GM21360 (cell line): ENCODE measurements around the gene OR2T3.
"Not testable (repeated sequence)": the region's sequence is repeated elsewhere in the genome, so short reads cannot be mapped to it uniquely, and the experiment has no call there.

Experiments
- ATAC-seq: cut with Tn5 transposase; IDR thresholded peaks from one replicate; pipeline ENCODE4 v1.9.1; 2021; ENCODE audit warnings: mild to moderate bottlenecking, moderate library complexity; ENCODE audit not compliant: unreplicated experiment

Gene OR2T3

GRCh38 chr1:248471154-248471553 is 2.0 kb upstream of the OR2T3 start:
- ATAC-seq = no peak

- not testable (repeated sequence) for ATAC-seq
Measured at GRCh38 chr1:248472111-248472510, 1.0 kb upstream of the OR2T3 start.

GRCh38 chr1:248475660-248476059 is 2.5 kb downstream of the OR2T3 start:
- ATAC-seq = not testable (repeated sequence)

GRCh38 chr1:248481686-248482579 is 8.8 kb downstream of the OR2T3 start:
- ATAC-seq = peak; percentile 83

- ATAC-seq = not testable (repeated sequence)
Measured at GRCh38 chr1:248488289-248488688, 15.1 kb downstream of the OR2T3 start, which contains the start of gene OR2T5. OR2T5 (plus strand) TSS chr1:248488589; CDS start chr1:248488589, 0 bp downstream.

- not testable (repeated sequence) for ATAC-seq
Measured at GRCh38 chr1:248496661-248497060, 23.5 kb downstream of the OR2T3 start.

GRCh38 chr1:248500305-248501035 is 27.3 kb downstream of the OR2T3 start:
- not testable (repeated sequence) for ATAC-seq

- not testable (repeated sequence) for ATAC-seq
Measured at GRCh38 chr1:248507773-248508172, 34.6 kb downstream of the OR2T3 start, which contains the start of gene OR2G6. OR2G6 (plus strand) TSS chr1:248508073; CDS start chr1:248521647, 13,574 bp downstream.

- ATAC-seq = not testable (repeated sequence)
Measured at GRCh38 chr1:248510217-248510616, 37.1 kb downstream of the OR2T3 start.

- ATAC-seq = no peak
Measured at GRCh38 chr1:248521856-248522255, 48.7 kb downstream of the OR2T3 start.
